Middle frontal gyrus (tissue), 1 donor: ENCODE results near the gene ZC3H11A.

Source experiments
- DNase-seq: peaks from one replicate; pipeline ENCODE4 v3.0.0-alpha.2; 2015; ENCODE audit warnings: low spot score; ENCODE audit errors: extremely low spot score

ZC3H11A gene

GRCh38 chr1:203839081-203839480, 43.7 kb downstream of the ZC3H11A start:
- no peak for DNase-seq

- no peak for DNase-seq
Observed at GRCh38 chr1:203840208-203840808, 44.9 kb downstream of the ZC3H11A start.

- no peak for DNase-seq
Observed at GRCh38 chr1:203842559-203842876, 47.1 kb downstream of the ZC3H11A start.

- no peak for DNase-seq
Observed at GRCh38 chr1:203843435-203843834, 48.0 kb downstream of the ZC3H11A start.
